DLD1 (cell line): Measurements from ENCODE around the gene ZDHHC14.
"Not testable (repeated sequence)": the region's sequence is repeated elsewhere in the genome, so short reads cannot be mapped to it uniquely, and the experiment has no call there.

Experiments
- in situ Hi-C: cut with HindIII; loops from 2 replicates; pipeline ENCODE4 v1.10.0; 2017; ENCODE audit warnings: low sequenced_read_pairs

ZDHHC14 gene

GRCh38 chr6:157402996-157403685, 22.2 kb downstream of the ZDHHC14 start:
- in situ Hi-C loops = no loop called here

GRCh38 chr6:157403686-157404051, 22.7 kb downstream of the ZDHHC14 start:
- in situ Hi-C loops = no loop called here

- in situ Hi-C loops = no loop called here
Observed at GRCh38 chr6:157405986-157406385, 25.0 kb downstream of the ZDHHC14 start.

GRCh38 chr6:157406661-157407060, 25.7 kb downstream of the ZDHHC14 start:
- in situ Hi-C loops = no loop called here

GRCh38 chr6:157407646-157408045, 26.7 kb downstream of the ZDHHC14 start:
- in situ Hi-C loops = no loop called here

- in situ Hi-C loops = not testable (repeated sequence)
Observed at GRCh38 chr6:157408427-157408826, 27.4 kb downstream of the ZDHHC14 start.

GRCh38 chr6:157410045-157410444, 29.1 kb downstream of the ZDHHC14 start:
- in situ Hi-C loops = no loop called here

GRCh38 chr6:157411368-157411767, 30.4 kb downstream of the ZDHHC14 start:
- in situ Hi-C loops = no loop called here

- in situ Hi-C loops = no loop called here
Observed at GRCh38 chr6:157412791-157413190, 31.8 kb downstream of the ZDHHC14 start.

- in situ Hi-C loops = no loop called here
Observed at GRCh38 chr6:157420497-157420896, 39.5 kb downstream of the ZDHHC14 start.

- in situ Hi-C loops = no loop called here
Observed at GRCh38 chr6:157424491-157425020, 43.6 kb downstream of the ZDHHC14 start.

GRCh38 chr6:157427969-157428368, 47.0 kb downstream of the ZDHHC14 start:
- in situ Hi-C loops = no loop called here

GRCh38 chr6:157428427-157429202, 47.6 kb downstream of the ZDHHC14 start:
- in situ Hi-C loops = no loop called here

GRCh38 chr6:157429248-157429647, 48.3 kb downstream of the ZDHHC14 start:
- in situ Hi-C loops = no loop called here

- in situ Hi-C loops = no loop called here
Observed at GRCh38 chr6:157430834-157431233, 49.8 kb downstream of the ZDHHC14 start.

GRCh38 chr6:157432231-157432891, 51.4 kb downstream of the ZDHHC14 start:
- in situ Hi-C loops = no loop called here

GRCh38 chr6:157432892-157433265, 51.9 kb downstream of the ZDHHC14 start:
- in situ Hi-C loops = no loop called here

- in situ Hi-C loops = no loop called here
Observed at GRCh38 chr6:157433678-157434081, 52.7 kb downstream of the ZDHHC14 start.

GRCh38 chr6:157434349-157435033, 53.5 kb downstream of the ZDHHC14 start:
- in situ Hi-C loops = no loop called here

- in situ Hi-C loops = no loop called here
Observed at GRCh38 chr6:157436219-157436943, 55.4 kb downstream of the ZDHHC14 start.
